Omental fat pad (tissue), 4 donors: Measurements from ENCODE around the gene SDC4. TPM values are rescaled to one million over a fixed set of nuclear protein-coding genes. Genes with fewer than 3 reads are reported as not detected.
A peak's percentile ranks its signal among the peaks of the same experiment; 100 is the strongest.

Experiments used
- ATAC-seq: fragments of 150-250 bp; one replicate; pipeline ENCODE4 v1.9.1; 2016; ENCODE audit warnings: mild to moderate bottlenecking, moderate library complexity; ENCODE audit not compliant: low FRiP score
- DNase-seq: peaks from one replicate; pipeline ENCODE4 v3.0.0-alpha.2; 2019; ENCODE audit warnings: low spot score
- total RNA-seq, 4 donors: library from RNA; depleted of rRNA; stranded (reverse); fragments of >200 nt; gene quantifications; one replicate each; pipeline ENCODE4 v1.1.0, GENCODE V29; 2016
- TF ChIP-seq, protein P1 (sequence below), 3 donors: fragments of 450-650 bp; IDR thresholded peaks; one replicate each; pipeline ENCODE4 v1.5.1; 2016 to 2017; ENCODE audit warnings: antibody characterized with exemption in 3 of 3, mild to moderate bottlenecking in 3 of 3, moderate library complexity in 2 of 3

Gene SDC4
- total RNA-seq, 4 donors from 2014 or later, result 31.4 to 279 (median 103) TPM

- DNase-seq (no peak), ATAC-seq (no peak)
- TF ChIP-seq, protein P1, sequence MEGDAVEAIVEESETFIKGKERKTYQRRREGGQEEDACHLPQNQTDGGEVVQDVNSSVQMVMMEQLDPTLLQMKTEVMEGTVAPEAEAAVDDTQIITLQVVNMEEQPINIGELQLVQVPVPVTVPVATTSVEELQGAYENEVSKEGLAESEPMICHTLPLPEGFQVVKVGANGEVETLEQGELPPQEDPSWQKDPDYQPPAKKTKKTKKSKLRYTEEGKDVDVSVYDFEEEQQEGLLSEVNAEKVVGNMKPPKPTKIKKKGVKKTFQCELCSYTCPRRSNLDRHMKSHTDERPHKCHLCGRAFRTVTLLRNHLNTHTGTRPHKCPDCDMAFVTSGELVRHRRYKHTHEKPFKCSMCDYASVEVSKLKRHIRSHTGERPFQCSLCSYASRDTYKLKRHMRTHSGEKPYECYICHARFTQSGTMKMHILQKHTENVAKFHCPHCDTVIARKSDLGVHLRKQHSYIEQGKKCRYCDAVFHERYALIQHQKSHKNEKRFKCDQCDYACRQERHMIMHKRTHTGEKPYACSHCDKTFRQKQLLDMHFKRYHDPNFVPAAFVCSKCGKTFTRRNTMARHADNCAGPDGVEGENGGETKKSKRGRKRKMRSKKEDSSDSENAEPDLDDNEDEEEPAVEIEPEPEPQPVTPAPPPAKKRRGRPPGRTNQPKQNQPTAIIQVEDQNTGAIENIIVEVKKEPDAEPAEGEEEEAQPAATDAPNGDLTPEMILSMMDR (IDR thresholded peaks at IDR 0.05), result no peak
Measured at GRCh38 chr20:45366192-45366591, 18.0 kb upstream of the SDC4 start.

DNA sequence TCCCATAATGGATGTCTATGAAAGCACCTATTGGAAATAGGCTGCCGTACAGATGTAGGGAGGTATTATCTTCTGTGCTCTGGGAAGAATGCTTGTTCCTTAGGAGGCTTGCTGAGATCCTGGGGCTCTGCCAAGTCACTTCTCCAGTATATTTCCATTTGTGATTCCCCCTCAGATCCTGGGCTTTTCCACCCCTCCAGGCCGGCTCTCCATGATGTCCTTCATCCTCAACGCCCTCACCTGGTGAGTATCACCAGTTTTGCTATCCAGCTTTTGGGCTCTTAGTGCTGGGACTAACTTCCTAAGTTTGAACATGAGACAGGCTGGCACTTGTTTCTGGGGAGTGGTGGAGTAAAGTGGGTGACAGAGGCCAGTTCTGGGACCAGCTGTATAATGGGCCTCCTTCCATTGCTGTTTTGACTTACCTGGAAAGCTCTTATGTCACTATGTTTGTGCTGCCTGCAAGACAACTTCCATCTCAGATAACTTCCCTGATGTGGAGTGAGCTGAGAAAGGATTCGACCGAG, 17.3 kb upstream of the SDC4 start:
- DNase-seq (no peak), ATAC-seq (no peak)
- TF ChIP-seq, protein P1 (IDR thresholded peaks at IDR 0.05), result no peak

DNA sequence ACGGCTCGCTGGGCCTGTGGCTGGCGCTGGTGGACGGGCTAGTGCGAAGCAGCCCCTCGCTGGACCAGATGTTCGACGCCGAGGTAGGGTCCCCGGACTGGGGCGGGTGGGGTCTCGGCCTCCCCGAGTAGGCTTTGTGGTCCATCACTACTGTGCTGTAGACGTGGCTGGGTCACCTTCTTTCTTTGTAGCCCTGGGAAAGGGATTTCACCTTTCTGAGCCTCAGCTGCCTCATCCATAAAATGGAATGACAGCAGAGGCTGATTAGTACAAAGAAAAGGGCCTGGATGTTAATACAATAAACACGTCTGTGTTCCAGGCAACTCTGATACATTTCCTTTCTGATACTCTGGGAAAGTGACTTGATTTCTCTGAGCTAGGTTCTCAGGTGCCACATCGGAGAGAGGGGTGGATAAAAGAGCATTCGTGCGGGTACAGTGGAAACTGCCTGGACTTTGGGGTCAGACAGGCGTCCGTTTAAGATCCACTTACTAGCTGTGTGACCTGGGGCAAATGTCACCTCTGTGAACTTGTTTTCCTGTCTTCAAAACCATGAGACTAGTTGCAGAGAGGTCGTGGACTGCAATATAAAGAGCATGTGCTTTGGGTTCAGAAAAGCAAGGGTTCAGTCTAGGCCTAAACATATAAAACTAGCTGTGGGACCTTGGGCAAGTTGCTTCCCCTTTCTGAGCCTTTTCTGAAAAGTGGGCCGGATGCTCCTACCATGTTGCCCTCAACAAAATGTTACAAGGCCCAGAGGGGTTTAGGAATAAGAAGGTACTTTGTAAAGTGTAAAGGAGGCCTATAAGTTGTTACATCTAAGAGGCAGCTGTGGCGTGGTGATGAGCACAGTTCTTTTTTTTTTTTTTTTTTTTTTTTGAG, 15.6 kb upstream of the SDC4 start:
- ATAC-seq (no peak), DNase-seq (no peak)
- TF ChIP-seq, protein P1 (IDR thresholded peaks at IDR 0.05), result no peak

- TF ChIP-seq, protein P1 (IDR thresholded peaks at IDR 0.05), result peak in 1 of 3 donors; percentile 56
- ATAC-seq (peak; percentile 89), DNase-seq (peak; percentile 98)
Measured at GRCh38 chr20:45362804-45363610, 14.8 kb upstream of the SDC4 start, which contains the start of gene SYS1. Gene SYS1, plus strand, starts transcription at chr20:45363156. Its CDS starts 376 bp downstream, at chr20:45363532.

DNA sequence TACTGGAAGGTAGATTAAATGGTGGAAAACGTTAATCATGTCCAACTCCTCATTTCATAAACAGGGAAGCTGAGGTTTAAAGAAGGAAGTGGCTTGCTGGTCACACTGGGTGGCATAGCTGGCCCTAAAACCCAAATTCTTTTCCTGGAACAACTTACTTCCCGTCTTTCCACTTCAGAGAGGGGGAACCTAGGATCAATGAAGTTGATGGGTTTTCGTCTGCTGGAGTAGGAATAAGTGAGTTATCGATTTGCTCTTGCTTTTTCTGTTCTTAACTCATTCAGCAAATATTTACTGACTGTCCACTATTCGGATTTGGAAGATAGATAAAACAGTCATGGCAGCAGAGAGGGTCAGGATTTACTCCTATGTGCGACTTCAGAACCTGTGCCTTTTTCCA, 13.6 kb upstream of the SDC4 start:
- no peak for ATAC-seq
- DNase-seq, result no peak

DNA sequence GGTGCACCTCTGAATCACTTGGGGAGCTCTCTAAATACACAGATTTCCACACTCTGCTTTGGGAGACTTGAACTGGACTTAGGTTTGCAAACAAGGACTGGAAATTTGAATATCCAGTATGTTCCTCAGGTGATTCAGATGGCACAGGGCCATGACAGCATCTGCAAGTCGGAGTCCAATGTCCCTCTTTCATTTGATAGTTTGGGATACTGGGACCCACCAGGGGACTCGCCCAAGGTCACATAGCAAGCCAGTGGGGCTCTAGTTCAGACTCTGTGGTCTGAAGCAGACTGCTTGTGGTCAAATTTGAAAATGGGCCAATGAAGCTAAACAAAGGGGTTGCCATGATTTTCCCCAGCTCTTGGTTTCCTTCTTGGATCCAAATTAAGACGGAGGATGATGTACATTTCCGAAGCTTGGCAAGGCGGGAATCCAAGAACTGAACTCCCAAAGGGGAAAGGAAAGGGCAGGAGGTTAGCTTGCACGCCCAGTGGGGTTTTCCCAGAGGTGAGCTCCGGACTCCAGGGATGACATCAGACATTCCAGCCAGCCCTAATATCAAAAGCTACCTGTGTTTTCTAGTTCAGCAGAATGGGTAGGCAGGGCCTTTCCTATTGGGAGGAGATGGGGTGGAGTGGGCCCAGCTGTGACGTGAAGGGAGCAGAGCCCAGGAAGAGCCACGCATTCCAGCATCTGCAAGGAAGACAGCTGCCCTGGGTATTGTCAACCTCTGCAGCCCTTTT, 11.4 kb upstream of the SDC4 start:
- TF ChIP-seq, protein P1 (IDR thresholded peaks at IDR 0.05), result no peak
- DNase-seq, result peak; percentile 21
- ATAC-seq, result peak; percentile 18

More for the DNA sequence above, 13.6 kb upstream of the SDC4 start:
- TF ChIP-seq, protein P1 (IDR thresholded peaks at IDR 0.05), result no peak
